Right renal pelvis (tissue), 4 donors: ENCODE results near the gene FXR2. TPM values are rescaled to one million over a fixed set of nuclear protein-coding genes. Genes with fewer than 3 reads are reported as not detected.
A peak's percentile ranks its signal among the peaks of the same experiment; 100 is the strongest.

Experiments
- DNase-seq, 4 donors: peaks; one replicate each; pipeline ENCODE4 v3.0.0-alpha.2; 2013; ENCODE audit warnings: low read depth in 4 of 4, low spot score in 3 of 4, missing footprints in 1 of 4
- polyA plus RNA-seq, 4 donors: library from polyadenylated mRNA; unstranded; fragments of 120-200 nt; gene quantifications; one replicate each; pipeline ENCODE4 v1.2.1, GENCODE V29; 2013; ENCODE audit not compliant: insufficient read length in 4 of 4

FXR2 gene
- polyA plus RNA-seq, 4 donors = 46.5 to 54.2 (median 46.9) TPM

DNA sequence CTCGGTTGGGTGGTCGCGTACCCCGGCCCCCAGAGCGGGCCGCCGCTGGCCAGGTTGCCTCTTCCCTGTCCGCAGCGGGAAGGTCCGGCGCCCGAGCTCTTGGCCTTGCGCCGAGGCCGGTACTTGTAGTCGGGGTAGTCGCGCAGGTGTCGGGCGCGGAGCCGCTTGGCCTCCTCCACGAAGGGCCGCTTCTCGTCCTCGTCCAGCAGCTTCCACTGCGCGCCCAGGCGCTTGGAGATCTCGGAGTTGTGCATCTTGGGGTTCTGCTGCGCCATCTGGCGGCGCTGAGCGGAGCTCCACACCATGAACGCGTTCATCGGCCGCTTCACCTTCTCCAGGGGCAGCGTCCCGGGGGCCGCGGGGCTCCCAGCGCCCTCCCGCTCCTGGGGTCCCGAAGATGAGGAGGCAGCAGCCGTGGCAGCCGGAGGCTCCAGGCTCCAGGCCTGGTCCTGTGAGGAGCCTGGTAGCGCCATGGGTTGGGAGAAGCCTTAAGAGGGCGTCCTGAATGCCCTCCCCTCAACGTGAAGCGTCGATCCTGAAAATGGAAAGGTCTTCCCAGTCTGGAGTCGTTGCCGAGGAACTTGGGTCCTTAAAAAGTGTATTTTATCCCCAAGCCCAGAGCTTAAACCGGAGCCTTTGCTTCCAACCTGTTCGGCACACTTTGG, 25.4 kb downstream of the FXR2 start:
- DNase-seq = peak; percentile 66 to 83 (median 77)

DNA sequence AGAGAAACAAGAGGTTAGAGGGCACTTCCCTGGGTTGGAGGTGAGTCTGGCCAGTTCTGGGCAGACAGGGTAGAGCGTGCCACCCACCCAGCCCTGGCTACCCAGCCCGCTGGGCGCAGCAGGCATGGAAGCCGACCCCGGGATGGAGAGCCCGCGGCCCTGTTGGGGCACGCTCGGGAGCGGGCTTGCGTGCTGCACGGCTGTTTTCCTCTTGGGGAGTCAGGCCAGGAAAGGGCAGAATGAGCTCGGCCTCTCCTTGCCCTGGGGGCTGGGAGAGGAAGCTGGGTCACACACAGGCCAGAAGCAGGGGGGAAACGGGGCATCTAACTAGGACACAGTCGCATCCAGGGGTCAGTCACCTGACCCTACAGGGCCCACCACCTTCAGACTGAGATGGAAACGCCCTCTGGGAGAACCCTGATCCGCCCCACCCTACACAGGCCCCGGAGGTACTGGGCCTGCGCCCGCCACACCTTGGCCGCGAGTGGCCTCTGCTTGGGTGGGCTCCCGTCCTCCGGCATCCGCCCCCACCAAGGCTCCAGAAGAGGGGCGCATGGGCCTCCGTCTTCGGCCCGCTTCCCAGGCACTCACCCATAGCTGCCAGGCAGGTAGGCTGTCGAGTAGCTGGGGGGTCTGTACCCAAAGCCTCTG, 26.0 kb downstream of the FXR2 start:
- DNase-seq = no peak

DNA sequence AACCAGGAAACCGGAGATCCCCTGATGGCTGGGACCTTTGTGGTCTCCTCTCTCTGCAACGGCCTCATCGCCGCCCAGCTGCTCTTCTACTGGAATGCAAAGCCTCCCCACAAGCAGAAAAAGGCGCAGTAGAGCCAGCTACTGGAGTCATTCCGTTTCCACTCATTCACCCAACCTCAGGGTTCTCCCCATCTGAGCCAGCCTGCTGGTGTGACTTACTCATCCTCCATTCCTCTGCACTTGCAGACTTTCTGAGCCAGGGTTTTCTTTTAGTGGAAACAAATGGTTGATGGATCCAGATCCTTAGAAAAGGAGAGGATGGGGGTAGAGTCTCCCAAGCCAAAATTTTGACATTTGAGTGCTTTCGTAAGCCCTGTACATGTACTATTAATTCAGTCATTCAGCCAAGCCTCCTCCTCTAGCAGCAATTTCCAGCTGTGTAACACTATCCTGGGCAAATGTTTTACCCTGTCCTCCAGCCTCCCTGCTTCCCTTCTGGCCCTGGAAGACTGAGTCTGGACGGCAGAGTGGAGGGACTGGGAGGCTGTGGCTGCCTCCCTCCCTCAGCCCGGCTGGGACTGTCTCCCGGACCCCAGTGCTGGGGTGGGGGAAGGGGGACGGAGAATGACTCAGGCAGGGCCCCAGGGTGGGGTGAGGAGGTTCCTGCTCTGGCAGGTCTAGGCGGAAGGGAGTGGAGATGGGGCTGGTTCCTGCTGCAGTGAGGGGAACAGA, 27.1 kb downstream of the FXR2 start:
- no peak for DNase-seq

DNA sequence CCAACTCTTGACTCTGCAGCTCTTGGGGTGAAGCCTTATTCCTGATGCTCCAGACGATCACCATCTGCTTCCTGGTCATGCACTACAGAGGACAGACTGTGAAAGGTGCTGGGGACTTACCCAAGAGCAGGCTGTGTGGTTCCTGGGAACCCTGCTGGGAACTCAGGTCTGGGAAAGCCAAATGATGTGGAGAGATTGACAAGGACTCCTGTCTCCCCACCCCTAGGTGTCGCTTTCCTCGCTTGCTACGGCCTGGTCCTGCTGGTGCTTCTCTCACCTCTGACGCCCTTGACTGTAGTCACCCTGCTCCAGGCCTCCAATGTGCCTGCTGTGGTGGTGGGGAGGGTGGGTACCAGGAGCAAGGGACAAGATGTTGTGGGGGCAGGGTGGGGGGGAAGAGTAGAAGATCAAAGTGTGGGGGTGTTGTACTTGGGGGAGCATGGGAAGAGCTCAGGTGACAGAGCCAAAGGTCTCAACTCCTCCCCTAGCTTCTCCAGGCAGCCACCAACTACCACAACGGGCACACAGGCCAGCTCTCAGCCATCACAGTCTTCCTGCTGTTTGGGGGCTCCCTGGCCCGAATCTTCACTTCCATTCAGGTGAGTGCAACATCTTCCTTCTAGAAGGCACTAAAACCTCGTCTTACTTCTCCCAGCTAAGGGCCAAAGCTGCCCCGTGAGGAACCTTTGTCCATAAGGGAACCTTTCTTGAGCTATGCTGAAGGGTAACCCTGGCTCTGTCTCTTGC, 27.9 kb downstream of the FXR2 start:
- no peak for DNase-seq

DNA sequence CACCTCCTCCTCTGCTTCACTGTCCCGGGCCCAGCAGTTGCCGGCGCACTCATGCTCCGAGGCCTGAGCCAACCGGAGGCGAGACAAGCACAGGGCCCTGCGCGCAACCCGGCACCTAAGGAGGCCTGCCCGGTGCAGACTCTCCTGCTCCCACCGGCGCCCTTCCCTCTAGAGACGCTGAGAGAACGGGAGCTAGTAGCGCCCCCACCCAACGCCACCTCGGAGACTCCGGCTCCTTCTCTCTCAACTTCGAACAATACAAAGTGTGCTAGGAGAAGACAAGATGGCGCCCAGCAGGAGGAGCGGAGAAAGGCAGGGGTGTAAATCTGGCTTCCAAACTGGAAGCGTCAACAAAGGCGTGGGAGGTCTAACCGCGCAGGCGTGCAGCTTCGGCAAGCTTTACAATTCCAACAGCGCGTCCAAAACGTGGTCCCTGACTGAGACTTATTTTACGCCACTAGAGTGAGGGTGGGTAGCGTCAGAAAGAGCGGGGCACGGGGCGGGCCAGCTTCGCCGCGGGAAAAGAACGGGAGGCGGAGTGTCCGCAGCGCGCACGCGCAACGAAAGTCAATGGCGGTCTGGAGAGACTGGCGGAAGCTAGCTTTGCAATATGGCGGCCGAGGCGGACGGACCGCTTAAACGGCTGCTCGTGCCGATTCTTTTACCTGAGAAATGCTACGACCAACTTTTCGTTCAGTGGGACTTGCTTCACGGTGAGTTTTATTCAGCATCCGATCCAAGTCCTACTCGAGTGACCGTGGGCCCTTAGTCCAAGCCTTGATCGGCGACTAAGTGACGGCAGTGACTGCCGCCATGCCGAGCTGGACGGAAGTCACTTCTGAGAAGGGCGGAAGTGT, 31.2 kb downstream of the FXR2 start, which contains the start of gene MPDU1:
MPDU1 (plus strand) TSS at position 600 of the 857 bp plus-strand sequence; CDS start at position 611, 11 bp downstream.
- peak; percentile 92 to 98 (median 96) for DNase-seq

DNA sequence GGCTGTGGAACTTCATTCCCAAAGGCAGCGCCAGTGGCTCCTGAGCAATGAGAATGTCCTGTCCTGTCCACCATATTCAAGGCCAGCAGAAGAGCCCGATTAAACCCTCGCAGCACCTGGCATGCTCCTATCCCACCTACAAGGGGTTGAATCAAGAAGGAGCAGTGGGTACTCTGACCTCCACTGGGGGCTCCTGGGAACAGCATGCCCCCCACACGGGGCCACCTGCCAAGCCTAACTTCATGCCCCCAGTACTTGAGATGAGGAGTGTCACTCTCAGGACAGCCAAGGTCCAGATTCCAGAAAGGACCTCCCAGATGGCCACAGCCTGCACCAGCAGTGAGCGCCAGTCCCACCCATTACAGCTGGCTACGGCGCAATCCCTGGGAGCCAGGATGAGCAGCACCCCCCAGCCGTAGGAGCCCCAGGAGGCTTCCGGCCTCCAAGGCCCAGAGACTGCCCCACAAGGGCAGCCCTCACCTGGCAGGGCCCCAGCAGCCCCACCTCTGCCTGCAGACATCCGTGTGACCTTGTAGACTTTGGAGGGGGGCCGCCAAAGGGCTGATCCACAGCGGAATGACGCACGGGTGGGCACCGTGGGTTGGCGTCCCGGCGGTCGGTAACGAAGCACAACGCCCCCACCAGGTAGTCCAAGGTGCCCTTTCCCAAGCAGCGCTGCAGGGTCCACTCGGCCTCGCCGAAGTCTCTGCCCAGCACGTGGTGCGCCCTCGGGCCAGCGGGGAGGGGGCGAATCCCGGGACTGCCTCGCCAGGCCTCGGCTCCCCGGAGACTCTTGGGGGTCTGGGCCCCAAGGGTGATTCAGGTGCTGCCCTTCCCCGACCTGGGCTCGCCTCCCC, 32.1 kb downstream of the FXR2 start:
- no peak for DNase-seq

DNA sequence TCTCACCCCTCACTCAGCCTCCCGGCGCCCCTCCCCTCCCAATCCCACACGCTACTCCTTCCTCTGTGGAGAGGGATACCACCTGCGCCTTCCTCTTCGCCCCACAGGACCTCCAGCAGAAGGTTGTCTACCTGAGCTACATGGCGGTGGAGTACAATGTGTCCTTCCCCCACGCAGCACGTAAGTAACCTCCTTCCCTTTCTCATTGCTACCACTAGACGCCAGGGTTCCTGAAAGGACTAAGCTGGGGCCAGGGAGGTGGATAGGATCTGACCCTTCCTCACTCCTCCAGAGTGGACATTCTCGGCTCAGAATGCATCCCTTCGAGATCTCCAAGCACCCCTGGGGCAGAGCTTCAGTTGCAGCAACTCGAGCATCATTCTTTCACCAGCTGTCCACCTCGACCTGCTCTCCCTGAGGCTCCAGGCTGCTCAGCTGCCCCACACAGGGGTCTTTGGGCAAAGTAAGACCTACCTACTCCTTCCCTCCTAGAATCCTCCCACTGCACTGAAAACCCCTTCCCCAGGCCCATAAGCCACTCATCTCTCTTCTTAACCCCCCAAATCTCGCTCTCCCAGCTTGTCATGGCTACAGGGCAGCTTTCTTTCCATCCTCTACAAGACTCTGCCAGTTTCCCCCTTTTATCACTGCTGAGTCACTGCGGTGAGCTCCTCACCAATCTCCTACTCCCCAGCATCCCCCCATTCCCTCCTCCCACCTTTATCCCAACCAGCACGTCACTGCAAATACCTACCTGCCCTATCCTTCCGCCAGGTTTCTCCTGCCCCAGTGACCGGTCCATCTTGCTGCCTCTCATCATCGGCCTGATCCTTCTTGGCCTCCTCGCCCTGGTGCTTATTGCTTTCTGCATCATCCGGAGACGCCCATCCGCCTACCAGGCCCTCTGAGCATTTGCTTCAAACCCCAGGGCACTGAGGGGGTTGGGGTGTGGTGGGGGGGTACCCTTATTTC, 33.8 kb downstream of the FXR2 start:
- DNase-seq = no peak

DNA sequence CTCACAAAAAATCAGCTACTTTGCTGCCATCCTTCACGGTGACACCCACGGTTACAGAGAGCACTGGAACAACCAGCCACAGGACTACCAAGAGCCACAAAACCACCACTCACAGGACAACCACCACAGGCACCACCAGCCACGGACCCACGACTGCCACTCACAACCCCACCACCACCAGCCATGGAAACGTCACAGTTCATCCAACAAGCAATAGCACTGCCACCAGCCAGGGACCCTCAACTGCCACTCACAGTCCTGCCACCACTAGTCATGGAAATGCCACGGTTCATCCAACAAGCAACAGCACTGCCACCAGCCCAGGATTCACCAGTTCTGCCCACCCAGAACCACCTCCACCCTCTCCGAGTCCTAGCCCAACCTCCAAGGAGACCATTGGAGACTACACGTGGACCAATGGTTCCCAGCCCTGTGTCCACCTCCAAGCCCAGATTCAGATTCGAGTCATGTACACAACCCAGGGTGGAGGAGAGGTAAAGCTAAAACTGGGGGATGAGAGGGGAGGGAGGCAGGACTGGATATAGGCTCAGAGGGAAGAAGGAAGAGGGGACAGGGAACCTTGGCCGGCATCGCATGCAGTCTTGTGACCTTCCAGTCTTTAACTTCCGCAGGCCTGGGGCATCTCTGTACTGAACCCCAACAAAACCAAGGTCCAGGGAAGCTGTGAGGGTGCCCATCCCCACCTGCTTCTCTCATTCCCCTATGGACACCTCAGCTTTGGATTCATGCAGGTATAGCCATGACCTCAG, 34.7 kb downstream of the FXR2 start:
- no peak for DNase-seq

DNA sequence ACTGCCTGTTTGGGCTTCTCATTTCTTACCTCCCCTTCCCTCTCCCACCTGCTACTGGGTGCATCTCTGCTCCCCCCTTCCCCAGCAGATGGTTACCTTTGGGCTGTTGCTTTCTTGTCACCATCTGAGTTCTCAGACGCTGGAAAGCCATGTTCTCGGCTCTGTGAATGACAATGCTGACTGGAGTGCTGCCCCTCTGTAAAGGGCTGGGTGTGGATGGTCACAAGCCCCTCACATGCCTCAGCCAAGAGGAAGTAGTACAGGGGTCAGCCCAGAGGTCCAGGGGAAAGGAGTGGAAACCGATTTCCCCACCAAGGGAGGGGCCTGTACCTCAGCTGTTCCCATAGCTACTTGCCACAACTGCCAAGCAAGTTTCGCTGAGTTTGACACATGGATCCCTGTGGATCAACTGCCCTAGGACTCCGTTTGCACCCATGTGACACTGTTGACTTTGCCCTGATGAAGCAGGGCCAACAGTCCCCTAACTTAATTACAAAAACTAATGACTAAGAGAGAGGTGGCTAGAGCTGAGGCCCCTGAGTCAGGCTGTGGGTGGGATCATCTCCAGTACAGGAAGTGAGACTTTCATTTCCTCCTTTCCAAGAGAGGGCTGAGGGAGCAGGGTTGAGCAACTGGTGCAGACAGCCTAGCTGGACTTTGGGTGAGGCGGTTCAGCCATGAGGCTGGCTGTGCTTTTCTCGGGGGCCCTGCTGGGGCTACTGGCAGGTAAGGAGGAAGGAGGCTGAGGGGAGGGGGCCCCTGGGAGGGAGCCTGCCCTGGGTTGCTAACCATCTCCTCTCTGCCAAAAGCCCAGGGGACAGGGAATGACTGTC, 35.5 kb downstream of the FXR2 start, which contains the start of gene CD68:
CD68 (plus strand) TSS at position 638 of the 833 bp plus-strand sequence; CDS start at position 678, 40 bp downstream.
- no peak for DNase-seq

DNA sequence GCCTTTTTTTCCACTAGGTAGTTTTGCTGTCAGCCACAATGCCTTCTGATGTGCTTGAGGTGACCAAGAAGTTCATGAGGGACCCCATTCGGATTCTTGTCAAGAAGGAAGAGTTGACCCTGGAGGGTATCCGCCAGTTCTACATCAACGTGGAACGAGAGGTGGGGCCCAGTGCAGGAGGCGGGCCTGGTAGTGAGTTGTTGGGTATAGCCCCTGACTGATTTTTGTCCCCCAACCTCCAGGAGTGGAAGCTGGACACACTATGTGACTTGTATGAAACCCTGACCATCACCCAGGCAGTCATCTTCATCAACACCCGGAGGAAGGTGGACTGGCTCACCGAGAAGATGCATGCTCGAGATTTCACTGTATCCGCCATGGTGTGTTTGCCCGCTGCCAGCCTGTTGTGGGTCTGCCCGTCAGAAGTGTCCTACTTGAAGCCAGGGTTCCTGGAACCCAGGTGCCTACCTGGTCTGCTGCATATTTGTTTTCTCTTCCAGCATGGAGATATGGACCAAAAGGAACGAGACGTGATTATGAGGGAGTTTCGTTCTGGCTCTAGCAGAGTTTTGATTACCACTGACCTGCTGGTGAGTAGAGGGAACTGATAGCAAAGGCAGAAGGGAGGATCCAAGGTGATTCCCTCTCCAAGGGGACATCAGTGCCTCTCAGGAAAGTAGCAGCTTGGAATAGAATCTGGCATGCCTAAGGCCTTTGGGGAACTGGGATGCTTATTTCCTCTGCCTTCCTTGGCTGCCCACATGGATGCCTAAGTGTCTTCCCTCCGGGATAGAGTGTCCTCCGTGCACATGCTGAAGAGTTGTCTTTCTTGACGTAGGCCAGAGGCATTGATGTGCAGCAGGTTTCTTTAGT, 37.1 kb downstream of the FXR2 start:
- DNase-seq = no peak

DNA sequence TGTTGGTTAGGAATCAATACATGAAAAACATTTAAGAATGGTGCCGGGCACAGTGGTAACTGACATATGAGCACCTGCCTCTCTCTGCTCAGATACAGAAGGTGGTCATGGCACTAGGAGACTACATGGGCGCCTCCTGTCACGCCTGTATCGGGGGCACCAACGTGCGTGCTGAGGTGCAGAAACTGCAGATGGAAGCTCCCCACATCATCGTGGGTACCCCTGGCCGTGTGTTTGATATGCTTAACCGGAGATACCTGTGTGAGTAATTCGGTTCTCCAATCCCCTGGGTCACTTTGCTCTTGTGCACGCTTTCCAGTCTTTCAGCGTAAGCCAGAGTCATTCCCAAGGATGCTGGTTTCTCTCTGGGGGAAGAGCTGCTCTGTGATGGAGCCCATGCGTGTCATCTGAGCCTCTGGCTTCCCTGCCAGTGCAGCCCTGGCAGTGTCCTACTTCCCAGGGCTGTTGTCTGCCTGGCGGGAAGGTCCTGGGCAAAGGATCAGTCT, 38.2 kb downstream of the FXR2 start:
- DNase-seq = no peak

DNA sequence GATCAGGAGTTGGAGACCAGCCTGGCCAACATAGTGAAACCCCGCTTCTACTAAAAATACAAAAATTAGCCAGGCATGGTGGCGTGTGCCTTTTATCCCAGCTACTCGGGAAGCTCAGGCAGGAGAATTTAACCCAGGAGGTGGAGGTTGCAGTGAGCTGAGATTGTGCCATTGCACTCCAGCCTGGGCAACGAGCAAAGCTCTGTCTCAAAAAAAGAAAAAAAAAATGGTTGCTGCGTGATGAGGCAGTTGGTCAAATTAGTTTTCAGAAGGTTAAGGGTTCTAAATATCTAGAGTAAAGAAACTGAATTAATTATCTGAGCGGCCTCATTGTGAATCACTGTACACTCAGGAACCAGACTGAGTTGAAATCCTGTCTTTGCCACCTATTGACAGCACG, 38.7 kb downstream of the FXR2 start:
- DNase-seq = no peak

DNA sequence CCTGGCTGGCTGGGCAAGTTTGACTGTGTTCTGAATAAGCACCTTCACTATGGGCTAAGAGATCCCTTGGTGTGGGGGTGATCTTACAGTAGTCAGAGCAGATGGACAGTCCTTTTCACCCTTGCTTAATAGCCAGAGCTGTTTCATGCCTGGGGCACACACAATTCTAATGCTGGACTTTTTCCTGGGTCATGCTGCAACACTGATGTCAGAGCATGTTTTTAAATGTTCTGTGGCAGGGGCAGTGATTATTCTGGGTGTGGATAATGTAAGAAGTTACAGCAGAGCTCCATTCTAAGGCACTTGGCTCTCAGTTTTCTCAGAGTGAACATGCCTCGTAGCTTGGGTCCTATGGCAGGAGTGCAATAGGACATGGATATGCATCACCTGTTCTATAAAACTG, 39.2 kb downstream of the FXR2 start:
- DNase-seq = no peak

DNA sequence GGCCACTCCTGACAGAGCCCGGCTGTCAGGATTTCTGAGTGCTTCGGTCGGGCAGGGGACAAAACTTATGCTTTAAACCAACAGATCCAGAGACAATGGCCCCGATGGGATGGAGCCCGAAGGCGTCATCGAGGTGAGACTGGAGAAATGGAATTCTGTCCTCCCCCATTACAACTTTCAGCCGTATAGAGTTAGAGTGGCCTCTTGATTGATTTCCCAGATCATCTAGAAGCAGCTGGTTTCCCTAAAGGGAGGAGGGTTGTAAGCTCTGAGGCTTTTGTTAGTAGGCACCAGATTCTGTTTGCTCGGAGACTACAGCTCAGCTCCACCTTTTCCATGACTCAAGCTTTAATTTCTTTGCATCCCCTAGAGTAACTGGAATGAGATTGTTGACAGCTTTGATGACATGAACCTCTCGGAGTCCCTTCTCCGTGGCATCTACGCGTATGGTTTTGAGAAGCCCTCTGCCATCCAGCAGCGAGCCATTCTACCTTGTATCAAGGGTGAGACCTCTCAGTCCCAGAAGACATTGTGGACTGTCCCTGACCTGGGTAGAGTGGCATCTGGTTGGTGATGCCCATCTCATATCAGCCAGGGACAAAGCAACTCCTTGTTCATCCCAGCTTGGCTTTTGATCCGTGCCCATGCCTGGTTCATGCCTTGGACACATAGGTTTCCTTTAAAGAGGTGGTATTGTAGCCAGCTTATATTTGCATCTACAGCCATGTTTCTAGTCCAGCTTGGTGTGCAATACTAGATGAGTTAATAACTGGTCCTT, 40.3 kb downstream of the FXR2 start:
- DNase-seq = no peak
